Body of pancreas (tissue), 4 donors: Measurements from ENCODE around the gene DOCK2.

Experiments used
- POLR2A ChIP-seq, 3 donors: fragments of 450-650 bp; IDR thresholded peaks; one replicate each; pipeline ENCODE4 v1.6.1; 2016; ENCODE audit warnings: antibody characterized with exemption in 3 of 3, mild to moderate bottlenecking in 2 of 3
- TF ChIP-seq, protein P1 (sequence below), 7 experiments: fragments of 450-650 bp in 4 of 7; fragments of 200-600 bp in 3 of 7; sonication (generic) in 3 of 7; IDR thresholded peaks; one replicate each; pipeline ENCODE4 v1.5.1; 2016 to 2019; ENCODE audit warnings: antibody characterized with exemption in 7 of 7

DNA sequence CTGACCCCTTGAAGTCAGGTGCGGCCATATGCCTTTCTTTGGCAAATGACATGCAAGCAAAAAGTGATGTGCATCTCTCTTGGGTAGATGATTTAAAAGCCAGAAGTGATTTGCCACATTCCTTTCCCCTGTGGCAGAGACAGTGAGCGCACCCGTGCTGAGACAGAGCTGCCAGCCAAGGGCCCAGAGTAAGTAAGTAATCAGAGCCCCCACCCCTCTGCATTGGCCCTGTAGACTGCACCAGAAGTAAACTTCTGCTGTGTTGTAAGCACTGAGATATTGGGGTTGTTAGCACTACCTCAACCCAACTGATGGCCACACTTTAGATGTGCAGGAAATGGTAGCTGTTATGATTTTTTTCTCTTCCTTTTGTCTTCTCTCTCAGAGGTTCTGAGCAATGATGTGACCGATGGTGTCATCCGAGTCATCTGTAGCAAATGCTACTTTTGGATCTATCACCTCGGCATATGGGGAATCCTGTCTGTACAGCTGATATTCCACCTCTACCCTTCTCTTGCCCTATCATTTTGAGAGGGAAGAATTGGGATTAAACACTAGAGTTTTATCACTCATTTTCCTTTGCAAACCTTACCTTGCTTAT lies 58.0 kb downstream of the DOCK2 start:
- no peak for TF ChIP-seq POLR2A (IDR thresholded peaks at IDR 0.05)
- TF ChIP-seq, protein P1, sequence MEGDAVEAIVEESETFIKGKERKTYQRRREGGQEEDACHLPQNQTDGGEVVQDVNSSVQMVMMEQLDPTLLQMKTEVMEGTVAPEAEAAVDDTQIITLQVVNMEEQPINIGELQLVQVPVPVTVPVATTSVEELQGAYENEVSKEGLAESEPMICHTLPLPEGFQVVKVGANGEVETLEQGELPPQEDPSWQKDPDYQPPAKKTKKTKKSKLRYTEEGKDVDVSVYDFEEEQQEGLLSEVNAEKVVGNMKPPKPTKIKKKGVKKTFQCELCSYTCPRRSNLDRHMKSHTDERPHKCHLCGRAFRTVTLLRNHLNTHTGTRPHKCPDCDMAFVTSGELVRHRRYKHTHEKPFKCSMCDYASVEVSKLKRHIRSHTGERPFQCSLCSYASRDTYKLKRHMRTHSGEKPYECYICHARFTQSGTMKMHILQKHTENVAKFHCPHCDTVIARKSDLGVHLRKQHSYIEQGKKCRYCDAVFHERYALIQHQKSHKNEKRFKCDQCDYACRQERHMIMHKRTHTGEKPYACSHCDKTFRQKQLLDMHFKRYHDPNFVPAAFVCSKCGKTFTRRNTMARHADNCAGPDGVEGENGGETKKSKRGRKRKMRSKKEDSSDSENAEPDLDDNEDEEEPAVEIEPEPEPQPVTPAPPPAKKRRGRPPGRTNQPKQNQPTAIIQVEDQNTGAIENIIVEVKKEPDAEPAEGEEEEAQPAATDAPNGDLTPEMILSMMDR (IDR thresholded peaks at IDR 0.05): no peak
